ENCODE data around the gene PIEZO2.

DNA sequence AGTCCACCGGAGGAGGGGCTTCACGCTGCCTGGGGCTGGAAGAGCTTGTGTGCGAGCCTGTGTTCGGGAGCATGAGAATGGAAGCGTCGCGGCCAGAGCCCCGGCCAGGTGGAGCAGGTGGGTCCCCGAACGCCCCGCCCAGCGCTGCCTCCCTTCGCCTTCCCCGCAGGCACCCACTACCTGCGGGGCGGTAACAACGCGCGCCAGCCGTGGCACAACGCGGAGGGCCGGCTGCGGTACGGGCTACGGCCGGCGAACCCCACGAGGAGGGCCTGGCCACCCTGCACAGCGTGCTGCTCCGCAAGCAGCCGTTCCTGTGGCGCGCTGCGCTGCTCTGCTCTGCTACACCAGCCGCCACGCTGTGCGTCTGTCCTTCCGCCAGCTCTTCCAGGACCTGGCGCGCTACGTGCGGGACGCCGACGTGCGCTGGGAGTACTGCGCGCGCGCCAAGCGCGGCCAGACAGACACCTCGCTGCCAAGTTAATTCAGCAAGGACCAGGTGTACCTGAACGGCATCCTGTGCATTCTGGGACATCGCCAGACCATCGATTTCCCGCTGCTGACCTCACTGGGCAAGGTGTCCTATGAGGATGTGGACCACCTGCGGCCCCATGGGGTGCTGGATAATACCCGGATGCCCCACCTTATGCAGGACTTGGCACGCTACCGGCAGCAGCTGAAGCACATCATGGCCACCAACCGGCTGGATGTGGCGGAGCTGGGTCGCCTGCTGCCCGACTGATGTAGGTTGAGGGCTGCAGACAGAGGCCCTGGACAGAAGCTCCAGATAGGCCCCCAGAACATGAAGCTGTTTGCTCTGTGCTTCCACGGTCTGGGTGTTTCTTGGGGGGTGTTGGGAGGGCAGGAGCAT lies 422.9 kb downstream of the PIEZO2 start:
- TF ChIP-seq EP300 (IDR thresholded peaks at IDR 0.05) (no peak), POLR2A (IDR thresholded peaks at IDR 0.05) (no peak)
